H9 (cell line): ENCODE results near the gene CFAP46. TPM values are rescaled to one million over a fixed set of nuclear protein-coding genes. Genes with fewer than 3 reads are reported as not detected.

ENCODE experiments used
- DNase-seq: peaks from one replicate; pipeline ENCODE4 v3.0.0-alpha.2; 2017
- H2AFZ ChIP-seq: one replicate; pipeline ENCODE4 v1.6.1; 2013; ENCODE audit warnings: mild to moderate bottlenecking, low read length, control low read depth, moderate library complexity
- H2AK5ac ChIP-seq: 2 replicates; pipeline ENCODE4 v1.6.1; 2013; ENCODE audit warnings: low read length, control low read depth, mixed read lengths; ENCODE audit not compliant: insufficient read length
- H2BK120ac ChIP-seq: one replicate; pipeline ENCODE4 v1.6.1; 2013; ENCODE audit warnings: low read depth, mild to moderate bottlenecking, low read length, control low read depth, inconsistent platforms; ENCODE audit not compliant: poor library complexity, severe bottlenecking
- H2BK12ac ChIP-seq: 2 replicates; pipeline ENCODE4 v1.6.1; 2013; ENCODE audit warnings: low read length, control low read depth, mixed read lengths, low read depth; ENCODE audit not compliant: insufficient read length
- H2BK15ac ChIP-seq: 2 replicates; pipeline ENCODE4 v1.6.1; 2013; ENCODE audit warnings: low read depth, low read length, control low read depth
- H2BK20ac ChIP-seq: one replicate; pipeline ENCODE4 v1.6.1; 2013; ENCODE audit warnings: low read depth, mild to moderate bottlenecking, low read length, control low read depth, inconsistent platforms; ENCODE audit not compliant: poor library complexity, severe bottlenecking
- H2BK5ac ChIP-seq: 2 replicates; pipeline ENCODE4 v1.6.1; 2013; ENCODE audit warnings: low read length, control low read depth, mixed read lengths; ENCODE audit not compliant: insufficient read length
- H3K14ac ChIP-seq: 2 replicates; pipeline ENCODE4 v1.6.1; 2013; ENCODE audit warnings: low read length, control low read depth; ENCODE audit not compliant: insufficient read depth
- H3K18ac ChIP-seq: 2 replicates; pipeline ENCODE4 v1.6.1; 2013; ENCODE audit warnings: low read depth, mild to moderate bottlenecking, mixed read lengths, low read length, control low read depth; ENCODE audit not compliant: insufficient read length
- H3K23ac ChIP-seq: 2 replicates; pipeline ENCODE4 v1.6.1; 2013; ENCODE audit warnings: low read length, control low read depth, mixed read lengths, low read depth; ENCODE audit not compliant: insufficient read length
- H3K23me2 ChIP-seq: 2 replicates; pipeline ENCODE4 v1.6.1; 2013; ENCODE audit warnings: low read depth, mild to moderate bottlenecking, mixed read lengths, low read length, control low read depth; ENCODE audit not compliant: insufficient read length, poor library complexity, severe bottlenecking
- H3K27ac ChIP-seq: 2 replicates; pipeline ENCODE4 v1.5.1; 2013; ENCODE audit warnings: low read length, control low read depth, mixed read lengths, low read depth; ENCODE audit not compliant: insufficient read length
- H3K27me3 ChIP-seq: 2 replicates; pipeline ENCODE4 v1.6.1; 2013; ENCODE audit warnings: low read length, control low read depth, inconsistent platforms; ENCODE audit not compliant: insufficient read depth
- H3K4ac ChIP-seq: 2 replicates; pipeline ENCODE4 v1.6.1; 2013; ENCODE audit warnings: low read depth, mild to moderate bottlenecking, control low read depth, inconsistent platforms, low read length, moderate library complexity
- H3K4me1 ChIP-seq: 2 replicates; pipeline ENCODE4 v1.6.1; 2013; ENCODE audit warnings: low read length, control low read depth, inconsistent platforms; ENCODE audit not compliant: insufficient read depth
- H3K4me2 ChIP-seq: 2 replicates; pipeline ENCODE4 v1.6.1; 2013; ENCODE audit warnings: low read length, control low read depth, mixed read lengths; ENCODE audit not compliant: insufficient read length, insufficient read depth
- H3K56ac ChIP-seq: 2 replicates; pipeline ENCODE4 v1.6.1; 2013; ENCODE audit warnings: low read depth, mild to moderate bottlenecking, mixed read lengths, low read length, control low read depth; ENCODE audit not compliant: insufficient read length
- H3K79me1 ChIP-seq: 2 replicates; pipeline ENCODE4 v1.6.1; 2013; ENCODE audit warnings: low read depth, mild to moderate bottlenecking, moderate library complexity, low read length, control low read depth, inconsistent platforms; ENCODE audit not compliant: insufficient read depth, poor library complexity, severe bottlenecking
- H3K79me2 ChIP-seq: 2 replicates; pipeline ENCODE4 v1.6.1; 2013; ENCODE audit warnings: low read length, control low read depth, inconsistent platforms; ENCODE audit not compliant: insufficient read depth
- H3K9ac ChIP-seq: 2 replicates; pipeline ENCODE4 v1.6.1; 2013; ENCODE audit warnings: low read length, control low read depth, mixed read lengths; ENCODE audit not compliant: insufficient read length; ENCODE audit errors: extremely low read depth
- H3K9me3 ChIP-seq: one replicate; pipeline ENCODE4 v1.6.1; 2013; ENCODE audit warnings: low read depth, low read length, inconsistent platforms; ENCODE audit not compliant: control insufficient read depth
- H3T11ph ChIP-seq: one replicate; pipeline ENCODE4 v1.6.1; 2013; ENCODE audit warnings: mild to moderate bottlenecking, low read length, control low read depth, inconsistent platforms
- H4K20me1 ChIP-seq: one replicate; pipeline ENCODE4 v1.6.1; 2013; ENCODE audit not compliant: control insufficient read depth, insufficient read length, insufficient read depth
- H4K5ac ChIP-seq: 2 replicates; pipeline ENCODE4 v1.6.1; 2013; ENCODE audit warnings: low read depth, mild to moderate bottlenecking, mixed read lengths, low read length, control low read depth; ENCODE audit not compliant: insufficient read length
- H4K8ac ChIP-seq: replicated peaks from 2 replicates; pipeline ENCODE4 v1.6.1; 2013; ENCODE audit warnings: low read length, control low read depth, mixed read lengths, low read depth; ENCODE audit not compliant: insufficient read length
- H4K91ac ChIP-seq: 2 replicates; pipeline ENCODE4 v1.6.1; 2013; ENCODE audit warnings: low read depth, mild to moderate bottlenecking, moderate library complexity, mixed read lengths, low read length, control low read depth; ENCODE audit not compliant: insufficient read length
- H3K27ac Mint-ChIP-seq, 3 experiments: 2 replicates in 2 of 3; 3 replicates in 1 of 3; pipeline ENCODE4 v1.8.0; 2020 to 2021; ENCODE audit warnings: mixed read lengths in 3 of 3, mild to moderate bottlenecking in 1 of 3, moderate library complexity in 1 of 3
- H3K27me3 Mint-ChIP-seq: 2 replicates; pipeline ENCODE4 v1.8.0; 2021; ENCODE audit warnings: low read depth, mild to moderate bottlenecking, moderate library complexity, mixed read lengths
- H3K36me3 Mint-ChIP-seq, 3 experiments: 2 replicates in 2 of 3; 3 replicates in 1 of 3; pipeline ENCODE4 v1.8.0; 2020 to 2021; ENCODE audit warnings: low read depth in 3 of 3, mixed read lengths in 3 of 3; ENCODE audit not compliant: insufficient read depth in 1 of 3
- H3K4me1 Mint-ChIP-seq, 2 experiments: 2 replicates each; pipeline ENCODE4 v1.8.0; 2020; ENCODE audit warnings: mixed read lengths in 2 of 2
- H3K4me3 Mint-ChIP-seq, 2 experiments: 2 replicates in 1 of 2; 3 replicates in 1 of 2; pipeline ENCODE4 v1.8.0; 2020 to 2021; ENCODE audit warnings: mild to moderate bottlenecking in 2 of 2, mixed read lengths in 2 of 2, moderate library complexity in 1 of 2
- H3K9me3 Mint-ChIP-seq, 2 experiments: 2 replicates in 1 of 2; 3 replicates in 1 of 2; pipeline ENCODE4 v1.8.0; 2020; ENCODE audit warnings: mild to moderate bottlenecking in 2 of 2, mixed read lengths in 2 of 2, moderate library complexity in 1 of 2
- CTCF ChIP-seq: fragments of 200-600 bp; sonication (generic); conservative IDR thresholded peaks from 3 replicates; pipeline ENCODE4 v1.8.0; 2021; ENCODE audit warnings: antibody characterized with exemption, mild to moderate bottlenecking
- WGBS: extraction: QIAGEN DNeasy Blood & Tissue Kit; methylation state at CpG from one replicate; pipeline ENCODE4 v1.1.7; 2013; ENCODE audit warnings: missing lambda C conversion rate, low lambda C conversion rate, mixed read lengths; ENCODE audit not compliant: insufficient read length; ENCODE audit errors: extremely low coverage; 5-methylcytosine and 5-hydroxymethylcytosine counted together
- total RNA-seq: library from RNA; stranded (reverse); gene quantifications from 2 replicates; pipeline ENCODE4 v1.2.1, GENCODE V29; 2021

The CFAP46 gene
- total RNA-seq, 1 experiment from 2014 or later, result 3.1 TPM

GRCh38 chr10:132784866-132785722 lies 157.3 kb downstream of the CFAP46 start:
- no peak overlapping the region for H3T11ph ChIP-seq
- no peak overlapping the region for H2BK20ac ChIP-seq
- H3K56ac ChIP-seq, result no peak overlapping the region
- no peak overlapping the region for H3K27ac ChIP-seq
- H3K79me1 ChIP-seq, result no peaks in the 10 kb centered on the region
- no peaks in the 10 kb centered on the region for H3K9me3 ChIP-seq
- H2AFZ ChIP-seq, result no peak overlapping the region
- H4K91ac ChIP-seq, result no peak overlapping the region
- H2AK5ac ChIP-seq, result no peak overlapping the region
- no peak overlapping the region for H3K23ac ChIP-seq
- no peak overlapping the region for H3K4me2 ChIP-seq
- no peak overlapping the region for H3K14ac ChIP-seq
- H2BK12ac ChIP-seq, result no peak overlapping the region
- H4K8ac ChIP-seq, result no peak overlapping the region
- H3K36me3 Mint-ChIP-seq, result peaks cover 0 to 3% (median 0%) of the 10 kb centered on the region in 3 experiments; a peak in 3 of 7 replicates
- WGBS, result no CpG with 5 or more reads among the region's 111 CpGs
- no peak for TF ChIP-seq CTCF
- H3K23me2 ChIP-seq, result peaks cover 7% of the 10 kb centered on the region
- H3K4me1 ChIP-seq, result 0 out of 2 replicates have a peak, but pooled peaks cover 3% of the 10 kb centered on the region
- peaks cover 14 to 18% of the 10 kb centered on the region in 2 experiments for H3K4me1 Mint-ChIP-seq
- H3K79me2 ChIP-seq, result no peaks in the 10 kb centered on the region
- peaks cover 73% of the 10 kb centered on the region for H3K27me3 ChIP-seq
- H2BK5ac ChIP-seq, result no peak overlapping the region
- no peak overlapping the region for H4K5ac ChIP-seq
- H4K20me1 ChIP-seq, result no peaks in the 10 kb centered on the region
- no peak overlapping the region for H3K18ac ChIP-seq
- no peak overlapping the region for H3K9ac ChIP-seq
- H3K27me3 Mint-ChIP-seq, result peaks cover 85% of the 10 kb centered on the region
- H2BK15ac ChIP-seq, result no peak overlapping the region
- H3K4ac ChIP-seq, result no peak overlapping the region
- DNase-seq, result peak; percentile 60
- no peak overlapping the region for H3K27ac Mint-ChIP-seq
- no peak overlapping the region for H2BK120ac ChIP-seq
- H3K9me3 Mint-ChIP-seq, result no peaks in the 10 kb centered on the region
- peak overlapping the region in 1 of 2 experiments; percentile 66; a peak in 4 of 5 replicates for H3K4me3 Mint-ChIP-seq
